Mesendoderm (in vitro differentiated cells): ENCODE data around the gene CAV1.
A peak's percentile ranks its signal among the peaks of the same experiment; 100 is the strongest.

ENCODE experiments used
- DNase-seq: peaks from one replicate; pipeline ENCODE4 v3.0.0; 2013
- H2AK5ac ChIP-seq: 2 replicates; pipeline ENCODE4 v1.6.1; 2013; ENCODE audit warnings: low read length, inconsistent platforms
- H2BK120ac ChIP-seq: 2 replicates; pipeline ENCODE4 v1.6.1; 2013; ENCODE audit warnings: low read depth, mild to moderate bottlenecking, low read length, moderate library complexity, mixed read lengths
- H2BK15ac ChIP-seq: replicated peaks from 2 replicates; pipeline ENCODE4 v1.6.1; 2013; ENCODE audit warnings: low read depth, mild to moderate bottlenecking, moderate library complexity
- H2BK5ac ChIP-seq: 2 replicates; pipeline ENCODE4 v1.6.1; 2013; ENCODE audit warnings: low read length, inconsistent platforms
- H3K18ac ChIP-seq: 2 replicates; pipeline ENCODE4 v1.6.1; 2013; ENCODE audit warnings: mild to moderate bottlenecking, low read length, mixed read lengths
- H3K23ac ChIP-seq: one replicate; pipeline ENCODE4 v1.6.1; 2013; ENCODE audit warnings: low read length
- H3K27ac ChIP-seq: 2 replicates; pipeline ENCODE4 v1.5.1; 2013; ENCODE audit warnings: low read depth, mild to moderate bottlenecking, inconsistent platforms, low read length, moderate library complexity
- H3K27me3 ChIP-seq: 2 replicates; pipeline ENCODE4 v1.6.1; 2013; ENCODE audit warnings: low read length, control low read depth, mild to moderate bottlenecking, inconsistent platforms; ENCODE audit not compliant: insufficient read depth, poor library complexity
- H3K36me3 ChIP-seq: 2 replicates; pipeline ENCODE4 v1.6.1; 2013; ENCODE audit warnings: low read length, inconsistent platforms; ENCODE audit not compliant: control insufficient read depth, insufficient read depth
- H3K4ac ChIP-seq: one replicate; pipeline ENCODE4 v1.6.1; 2013; ENCODE audit warnings: low read depth, mild to moderate bottlenecking, low read length, moderate library complexity
- H3K4me1 ChIP-seq: 2 replicates; pipeline ENCODE4 v1.6.1; 2013; ENCODE audit warnings: low read depth, low read length, inconsistent platforms; ENCODE audit not compliant: control insufficient read depth
- H3K4me2 ChIP-seq: 2 replicates; pipeline ENCODE4 v1.6.1; 2013; ENCODE audit warnings: low read length
- H3K4me3 ChIP-seq: 2 replicates; pipeline ENCODE4 v1.5.1; 2013; ENCODE audit warnings: mild to moderate bottlenecking, low read length
- H3K56ac ChIP-seq: one replicate; pipeline ENCODE4 v1.6.1; 2013; ENCODE audit warnings: low read length
- H3K79me1 ChIP-seq: 2 replicates; pipeline ENCODE4 v1.6.1; 2013; ENCODE audit warnings: low read length, inconsistent platforms
- H3K79me2 ChIP-seq: 2 replicates; pipeline ENCODE4 v1.6.1; 2013; ENCODE audit warnings: mild to moderate bottlenecking, low read length; ENCODE audit not compliant: control insufficient read depth, insufficient read depth
- H3K9ac ChIP-seq: 2 replicates; pipeline ENCODE4 v1.6.1; 2013; ENCODE audit warnings: low read length, inconsistent platforms
- H4K5ac ChIP-seq: one replicate; pipeline ENCODE4 v1.6.1; 2013; ENCODE audit warnings: low read length
- H4K8ac ChIP-seq: one replicate; pipeline ENCODE4 v1.6.1; 2013; ENCODE audit warnings: low read depth, mild to moderate bottlenecking, control low read depth, low read length, moderate library complexity
- WGBS: extraction: QIAGEN DNeasy Blood & Tissue Kit; methylation state at CpG from one replicate; pipeline ENCODE4 v1.1.7; 2013; ENCODE audit warnings: low lambda C conversion rate, missing lambda C conversion rate; ENCODE audit not compliant: insufficient coverage; ENCODE audit errors: extremely low coverage; 5-methylcytosine and 5-hydroxymethylcytosine counted together

Gene CAV1

DNA sequence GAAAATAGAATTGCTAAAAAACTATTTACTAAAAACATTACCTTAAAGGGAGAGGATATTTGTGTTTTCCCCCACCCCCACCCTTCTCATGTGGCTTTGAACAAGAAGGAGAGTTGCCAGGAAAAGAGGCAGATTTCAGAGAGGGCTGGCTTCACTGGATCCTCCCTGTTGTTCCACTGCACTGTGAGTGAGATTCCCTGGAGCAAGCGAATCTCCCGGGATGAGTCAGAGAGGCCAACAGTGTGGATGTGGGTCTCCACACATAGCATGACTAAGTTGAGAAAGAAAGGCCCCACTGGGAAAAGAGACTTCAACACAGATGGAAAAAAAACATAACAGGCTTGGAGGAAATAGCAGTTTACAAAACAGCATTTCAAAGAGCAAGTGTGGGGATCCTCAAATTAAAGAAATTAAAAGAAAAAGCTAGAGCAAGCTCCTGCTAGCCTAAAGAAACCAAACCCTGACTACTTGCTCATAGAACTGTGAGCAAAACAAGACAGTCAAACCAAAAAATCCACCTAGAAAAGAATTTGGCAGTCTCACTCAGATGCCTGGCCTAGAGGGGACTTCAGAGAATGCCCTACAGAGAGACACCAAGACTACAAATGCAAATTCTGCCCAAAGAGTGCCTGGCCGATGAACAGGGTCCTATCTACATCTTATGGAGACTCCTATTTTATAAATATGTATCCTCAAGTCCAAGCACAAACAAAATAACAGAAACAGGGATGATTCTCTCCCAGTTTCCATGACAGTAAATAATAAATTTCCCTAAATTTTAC is 3.4 kb downstream of the CAV1 start:
- Histone ChIP-seq H2BK120ac (no peak overlapping the region), H3K56ac (no peak overlapping the region), H3K79me2 (peaks cover 4% of the 10 kb centered on the region), H3K36me3 (no peaks in the 10 kb centered on the region), H4K8ac (no peak overlapping the region), H2BK5ac (no peak overlapping the region), H3K9ac (peak overlapping the region; percentile 12), H3K4me1 (no peaks in the 10 kb centered on the region), H2BK15ac (no peak overlapping the region), H3K4me3 (no peak overlapping the region), H3K18ac (peak overlapping the region; percentile 22), H3K79me1 (no peaks in the 10 kb centered on the region), H3K4ac (no peak overlapping the region), H3K27ac (no peak overlapping the region), H2AK5ac (no peak overlapping the region), H3K23ac (no peak overlapping the region), H4K5ac (no peak overlapping the region), H3K4me2 (no peak overlapping the region), H3K27me3 (no peaks in the 10 kb centered on the region)
- DNase-seq: peak; percentile 58
- WGBS: no CpG with 5 or more reads among the region's 3 CpGs

- Histone ChIP-seq H3K4me2 (no peak overlapping the region), H3K4me1 (no peaks in the 10 kb centered on the region), H3K56ac (no peak overlapping the region), H2BK15ac (no peak overlapping the region), H3K23ac (no peak overlapping the region), H3K79me1 (no peaks in the 10 kb centered on the region), H4K8ac (no peak overlapping the region), H3K36me3 (no peaks in the 10 kb centered on the region), H3K18ac (no peak overlapping the region), H2BK5ac (no peak overlapping the region), H3K4me3 (no peak overlapping the region), H2AK5ac (no peak overlapping the region), H3K4ac (no peak overlapping the region), H3K9ac (no peak overlapping the region), H3K79me2 (peaks cover 4% of the 10 kb centered on the region), H3K27me3 (no peaks in the 10 kb centered on the region), H4K5ac (no peak overlapping the region), H3K27ac (no peak overlapping the region), H2BK120ac (no peak overlapping the region)
- no CpG with 5 or more reads among the region's 1 CpG for WGBS
- DNase-seq: no peak
Measured at GRCh38 chr7:116529250-116529649, 4.4 kb downstream of the CAV1 start.

DNA sequence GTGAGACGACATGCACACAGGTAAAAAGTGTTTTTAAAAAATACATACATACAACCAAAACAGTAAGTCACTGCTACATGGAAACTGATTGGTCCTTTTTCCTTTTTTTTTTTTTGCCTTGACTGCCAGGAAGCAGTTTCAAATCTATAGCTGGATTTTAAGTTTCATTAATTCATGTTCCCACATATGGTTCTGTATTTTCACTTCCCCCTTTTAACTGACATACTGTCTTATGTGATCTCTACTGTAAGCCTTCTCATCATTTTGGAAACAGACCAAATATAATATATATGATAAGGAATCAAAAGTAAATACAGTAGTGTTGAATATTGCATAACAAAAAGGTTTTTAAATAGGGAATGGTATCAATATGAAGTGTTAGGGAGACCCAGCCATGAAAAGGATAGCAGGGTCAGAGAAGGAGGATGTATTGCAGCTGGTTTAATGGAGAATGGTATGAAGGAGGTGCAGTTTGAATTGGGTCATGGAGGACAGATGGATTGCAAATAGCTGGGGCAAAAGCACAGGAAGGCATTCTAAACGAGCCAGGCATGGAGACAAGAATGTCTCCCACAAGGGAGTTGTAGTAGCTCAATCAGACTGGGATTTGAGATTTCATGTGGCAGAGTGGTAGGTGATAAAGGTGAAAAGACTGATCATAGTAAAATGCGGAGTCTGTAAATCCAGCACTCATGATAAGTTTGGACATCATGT is 5.4 kb downstream of the CAV1 start:
- H3K4me1 ChIP-seq: no peaks in the 10 kb centered on the region
- H3K79me1 ChIP-seq: no peaks in the 10 kb centered on the region
- H3K4ac ChIP-seq: no peak overlapping the region
- no peak overlapping the region for H3K4me3 ChIP-seq
- H3K23ac ChIP-seq: no peak overlapping the region
- no peaks in the 10 kb centered on the region for H3K27me3 ChIP-seq
- WGBS: no CpG with 5 or more reads among the region's 3 CpGs
- no peak overlapping the region for H3K9ac ChIP-seq
- H3K79me2 ChIP-seq: peaks cover 4% of the 10 kb centered on the region
- H3K18ac ChIP-seq: no peak overlapping the region
- H3K27ac ChIP-seq: no peak overlapping the region
- no peak overlapping the region for H4K8ac ChIP-seq
- no peak overlapping the region for H2BK120ac ChIP-seq
- no peak for DNase-seq
- no peak overlapping the region for H2BK15ac ChIP-seq
- no peak overlapping the region for H2AK5ac ChIP-seq
- H3K56ac ChIP-seq: no peak overlapping the region
- H4K5ac ChIP-seq: no peak overlapping the region
- no peak overlapping the region for H2BK5ac ChIP-seq
- no peaks in the 10 kb centered on the region for H3K36me3 ChIP-seq
- H3K4me2 ChIP-seq: no peak overlapping the region

- no peak for DNase-seq
- Histone ChIP-seq H3K18ac (no peak overlapping the region), H3K56ac (no peak overlapping the region), H4K5ac (no peak overlapping the region), H3K23ac (no peak overlapping the region), H3K4me3 (no peak overlapping the region), H2BK5ac (no peak overlapping the region), H3K36me3 (no peaks in the 10 kb centered on the region), H3K79me1 (no peaks in the 10 kb centered on the region), H3K4me2 (no peak overlapping the region), H2AK5ac (no peak overlapping the region), H3K79me2 (peaks cover 4% of the 10 kb centered on the region), H2BK15ac (no peak overlapping the region), H2BK120ac (no peak overlapping the region), H3K9ac (no peak overlapping the region), H3K4me1 (no peaks in the 10 kb centered on the region), H3K27me3 (no peaks in the 10 kb centered on the region), H4K8ac (no peak overlapping the region), H3K4ac (no peak overlapping the region), H3K27ac (no peak overlapping the region)
- WGBS: no CpG with 5 or more reads among the region's 3 CpGs
Measured at GRCh38 chr7:116532102-116532688, 7.4 kb downstream of the CAV1 start.

GRCh38 chr7:116534790-116535189 is 10.0 kb downstream of the CAV1 start:
- no peak overlapping the region for H2BK120ac ChIP-seq
- H3K27me3 ChIP-seq: no peaks in the 10 kb centered on the region
- H3K56ac ChIP-seq: no peak overlapping the region
- H4K8ac ChIP-seq: no peak overlapping the region
- no peak overlapping the region for H2BK5ac ChIP-seq
- H4K5ac ChIP-seq: no peak overlapping the region
- H3K27ac ChIP-seq: no peak overlapping the region
- H3K4me2 ChIP-seq: no peak overlapping the region
- no peak overlapping the region for H3K9ac ChIP-seq
- no peak overlapping the region for H3K4ac ChIP-seq
- WGBS: no CpG with 5 or more reads among the region's 2 CpGs
- peaks cover 4% of the 10 kb centered on the region for H3K79me2 ChIP-seq
- H3K79me1 ChIP-seq: no peaks in the 10 kb centered on the region
- no peak overlapping the region for H3K23ac ChIP-seq
- no peak overlapping the region for H2BK15ac ChIP-seq
- no peak overlapping the region for H3K18ac ChIP-seq
- H3K4me1 ChIP-seq: no peaks in the 10 kb centered on the region
- H3K4me3 ChIP-seq: no peak overlapping the region
- DNase-seq: no peak
- H2AK5ac ChIP-seq: no peak overlapping the region
- no peaks in the 10 kb centered on the region for H3K36me3 ChIP-seq
